GM23248 (cell line): ENCODE results near the gene STX8. TPM values are rescaled to one million over a fixed set of nuclear protein-coding genes. Genes with fewer than 3 reads are reported as not detected.

Experiments
- DNase-seq: peaks from one replicate; pipeline ENCODE4 v3.0.0-alpha.2; 2015
- H2AFZ ChIP-seq: fragments of 200-600 bp; sonication (generic); 2 replicates; pipeline ENCODE4 v1.6.1; 2016; ENCODE audit warnings: antibody characterized with exemption
- H3F3A ChIP-seq: fragments of 200-600 bp; sonication (generic); 2 replicates; pipeline ENCODE4 v1.6.1; 2016; ENCODE audit warnings: mild to moderate bottlenecking, antibody characterized with exemption, mixed run types; ENCODE audit not compliant: insufficient read depth
- H3K27ac ChIP-seq: fragments of 200-600 bp; sonication (generic); 2 replicates; pipeline ENCODE4 v1.5.1; 2016; ENCODE audit warnings: mild to moderate bottlenecking
- H3K27me3 ChIP-seq: fragments of 200-600 bp; sonication (generic); replicated peaks from 2 replicates; pipeline ENCODE4 v1.6.1; 2016; ENCODE audit warnings: mild to moderate bottlenecking; ENCODE audit not compliant: insufficient read depth
- H3K36me3 ChIP-seq: fragments of 200-600 bp; sonication (generic); 2 replicates; pipeline ENCODE4 v1.6.1; 2016; ENCODE audit warnings: low read depth, mild to moderate bottlenecking
- H3K4me1 ChIP-seq: fragments of 200-600 bp; sonication (generic); 2 replicates; pipeline ENCODE4 v1.6.1; 2016; ENCODE audit warnings: mild to moderate bottlenecking; ENCODE audit not compliant: insufficient read depth
- H3K4me2 ChIP-seq: fragments of 200-600 bp; sonication (generic); one replicate; pipeline ENCODE4 v1.6.1; 2016; ENCODE audit warnings: mild to moderate bottlenecking; ENCODE audit not compliant: unreplicated experiment
- H3K4me3 ChIP-seq: fragments of 200-600 bp; sonication (generic); 2 replicates; pipeline ENCODE4 v1.5.1; 2016; ENCODE audit warnings: mild to moderate bottlenecking
- H3K79me2 ChIP-seq: fragments of 200-600 bp; sonication (generic); 2 replicates; pipeline ENCODE4 v1.6.1; 2016; ENCODE audit warnings: mild to moderate bottlenecking; ENCODE audit not compliant: insufficient read depth
- H3K9ac ChIP-seq: fragments of 200-600 bp; sonication (generic); 2 replicates; pipeline ENCODE4 v1.6.1; 2016; ENCODE audit warnings: mild to moderate bottlenecking
- H3K9me2 ChIP-seq: fragments of 200-600 bp; sonication (generic); 2 replicates; pipeline ENCODE4 v1.6.1; 2016; ENCODE audit warnings: mixed run types, mild to moderate bottlenecking, moderate library complexity; ENCODE audit not compliant: insufficient read depth
- H3K9me3 ChIP-seq: fragments of 200-600 bp; sonication (generic); one replicate; pipeline ENCODE4 v1.6.1; 2017; ENCODE audit warnings: low read depth
- H4K20me1 ChIP-seq: fragments of 200-600 bp; sonication (generic); 2 replicates; pipeline ENCODE4 v1.6.0; 2016; ENCODE audit not compliant: insufficient read depth
- EZH2 ChIP-seq: fragments of 200-600 bp; sonication (generic); IDR thresholded peaks from 2 replicates; pipeline ENCODE4 v1.6.1; 2018; ENCODE audit warnings: antibody characterized with exemption, mild to moderate bottlenecking; ENCODE audit not compliant: insufficient read depth, poor library complexity, severe bottlenecking
- EZH2phosphoT487 ChIP-seq: fragments of 200-600 bp; sonication (generic); IDR thresholded peaks from 2 replicates; pipeline ENCODE4 v1.6.1; 2018; ENCODE audit warnings: antibody characterized with exemption, moderate library complexity, mild to moderate bottlenecking, low read depth; ENCODE audit not compliant: insufficient read depth
- WGBS, 2 experiments: methylation state at CpG; one replicate each; pipeline ENCODE4 v1.1.6; 2015 to 2017; ENCODE audit warnings: low lambda C conversion rate in 2 of 2, low coverage in 1 of 2; ENCODE audit errors: missing lambda C conversion rate in 2 of 2; 5-methylcytosine and 5-hydroxymethylcytosine counted together
- in situ Hi-C: fragments of 300-500 bp; cut with MboI; formaldehyde crosslinking; loops from 2 replicates; pipeline ENCODE4 v1.15.0; 2020
- polyA plus RNA-seq: library from polyadenylated mRNA; unstranded; fragments of >200 nt; fragmentation: Nextera tagmentation; extraction: Ambion mirVana; gene quantifications from 2 replicates; pipeline ENCODE4 v1.2.1, GENCODE V29; 2016
- total RNA-seq: library from RNA; depleted of rRNA; stranded (reverse); fragments of >200 nt; shearing (Covaris generic); gene quantifications from 2 replicates; pipeline ENCODE4 v1.2.3, GENCODE V29; 2014

The STX8 gene
- total and polyA plus RNA-seq, 2 experiments from 2014 or later: 40.7 to 84.3 TPM

GRCh38 chr17:9232591-9233270, 342.9 kb downstream of the STX8 start:
- WGBS, 2 experiments: 69 to 83% methylated on average over 18 to 22 of the region's 22 CpGs
- in situ Hi-C loops: no loop called here

GRCh38 chr17:9232155-9232475, 343.5 kb downstream of the STX8 start:
- no peaks in the 10 kb centered on the region for H3K9me2 ChIP-seq
- H3K4me1 ChIP-seq: peaks cover 13% of the 10 kb centered on the region
- no peak overlapping the region for H3K4me3 ChIP-seq
- WGBS, 2 experiments: 69 to 74% methylated on average over 6 of the region's 6 CpGs
- no peaks in the 10 kb centered on the region for H3K79me2 ChIP-seq
- H3K4me2 ChIP-seq: no peak overlapping the region
- H3K36me3 ChIP-seq: no peaks in the 10 kb centered on the region
- H2AFZ ChIP-seq: no peak overlapping the region
- H3F3A ChIP-seq: no peaks in the 10 kb centered on the region
- no peaks in the 10 kb centered on the region for H4K20me1 ChIP-seq
- no peak for DNase-seq
- no peaks in the 10 kb centered on the region for H3K27me3 ChIP-seq
- TF ChIP-seq EZH2phosphoT487 (no peak), EZH2 (no peak)
- H3K27ac ChIP-seq: no peak overlapping the region
- no peaks in the 10 kb centered on the region for H3K9me3 ChIP-seq
- no peak overlapping the region for H3K9ac ChIP-seq
- in situ Hi-C loops: no loop called here

More at GRCh38 chr17:9232591-9233270, 342.9 kb downstream of the STX8 start:
- no peak overlapping the region for H3K4me2 ChIP-seq
- no peaks in the 10 kb centered on the region for H3K9me3 ChIP-seq
- no peak overlapping the region for H3K27ac ChIP-seq
- no peaks in the 10 kb centered on the region for H3K79me2 ChIP-seq
- no peaks in the 10 kb centered on the region for H3F3A ChIP-seq
- H3K4me3 ChIP-seq: no peak overlapping the region
- H3K9ac ChIP-seq: no peak overlapping the region
- no peaks in the 10 kb centered on the region for H4K20me1 ChIP-seq
- peaks cover 13% of the 10 kb centered on the region for H3K4me1 ChIP-seq
- TF ChIP-seq EZH2 (no peak), EZH2phosphoT487 (no peak)
- no peaks in the 10 kb centered on the region for H3K36me3 ChIP-seq
- DNase-seq: no peak
- H3K27me3 ChIP-seq: no peaks in the 10 kb centered on the region
- H3K9me2 ChIP-seq: no peaks in the 10 kb centered on the region
- H2AFZ ChIP-seq: no peak overlapping the region

- H3K4me3 ChIP-seq: no peak overlapping the region
- H3K27ac ChIP-seq: no peak overlapping the region
- WGBS, 2 experiments: 66% methylated on average over 20 to 23 of the region's 23 CpGs
- H3K9ac ChIP-seq: no peak overlapping the region
- no peaks in the 10 kb centered on the region for H3K36me3 ChIP-seq
- H3K9me2 ChIP-seq: no peaks in the 10 kb centered on the region
- no peaks in the 10 kb centered on the region for H4K20me1 ChIP-seq
- DNase-seq: no peak
- no peak overlapping the region for H2AFZ ChIP-seq
- peaks cover 13% of the 10 kb centered on the region for H3K4me1 ChIP-seq
- in situ Hi-C loops: no loop called here
- no peaks in the 10 kb centered on the region for H3K79me2 ChIP-seq
- H3K9me3 ChIP-seq: no peaks in the 10 kb centered on the region
- TF ChIP-seq EZH2phosphoT487 (no peak), EZH2 (no peak)
- H3K4me2 ChIP-seq: no peak overlapping the region
- no peaks in the 10 kb centered on the region for H3F3A ChIP-seq
- no peaks in the 10 kb centered on the region for H3K27me3 ChIP-seq
Measured at GRCh38 chr17:9231449-9232154, 344.0 kb downstream of the STX8 start.

GRCh38 chr17:9230861-9231260, 344.8 kb downstream of the STX8 start:
- 93 to 96% methylated on average over 9 to 11 of the region's 11 CpGs for WGBS, 2 experiments
- no peak overlapping the region for H3K4me2 ChIP-seq

More at GRCh38 chr17:9230861-9231260, 344.8 kb downstream of the STX8 start:
- Histone ChIP-seq H3K4me3 (no peak overlapping the region), H3K27me3 (no peaks in the 10 kb centered on the region), H3K27ac (no peak overlapping the region), H3K9ac (no peak overlapping the region), H3K4me1 (peaks cover 13% of the 10 kb centered on the region), H3K9me3 (no peaks in the 10 kb centered on the region), H2AFZ (no peak overlapping the region), H3K79me2 (no peaks in the 10 kb centered on the region), H4K20me1 (no peaks in the 10 kb centered on the region), H3K36me3 (no peaks in the 10 kb centered on the region), H3K9me2 (no peaks in the 10 kb centered on the region), H3F3A (no peaks in the 10 kb centered on the region)
- TF ChIP-seq EZH2 (no peak), EZH2phosphoT487 (no peak)
- in situ Hi-C loops: no loop called here
- DNase-seq: no peak
